Endothelial cell of umbilical vein (primary cell): ENCODE results near the gene CLIC6. TPM values are rescaled to one million over a fixed set of nuclear protein-coding genes. Genes with fewer than 3 reads are reported as not detected.

Source experiments
- BruUV-seq: library from RNA; stranded (reverse); fragments of 400-500 nt; replicated peaks from 2 replicates; lab custom pipeline; 2021; lab: Mats Ljungman, UMichigan
- CTCF ChIA-PET: fragments of 300-600, 350-600 bp; sonication (Branson Sonifier 250); formaldehyde crosslinking; loops from one replicate; lab custom pipeline; 2021; ENCODE audit warnings: antibody characterized with exemption, inconsistent platforms; lab: Charles Lee
- POLR2A ChIA-PET: fragments of 300-600, 350-600 bp; sonication (Branson Sonifier 250); formaldehyde crosslinking; loops from one replicate; lab custom pipeline; 2021; ENCODE audit warnings: antibody characterized with exemption, inconsistent platforms; lab: Charles Lee
- DNase-seq: peaks from one replicate; pipeline ENCODE4 v3.0.0-alpha.2; 2011; ENCODE audit warnings: low read depth, low spot score
- FAIRE-seq: peaks from 2 replicates; lab custom pipeline; 2011; peaks lifted over from hg19 to GRCh38; lab: Jason Lieb, UNC
- H2AFZ ChIP-seq: 2 replicates; pipeline ENCODE4 v1.6.0; 2012; ENCODE audit warnings: low read depth, low read length, control low read depth, inconsistent platforms
- H3K27ac ChIP-seq: 2 replicates; pipeline ENCODE4 v1.5.1; 2011; ENCODE audit warnings: low read depth, mild to moderate bottlenecking, control low read depth, low read length, moderate library complexity; ENCODE audit not compliant: insufficient read depth
- H3K27me3 ChIP-seq, 2 experiments: 2 replicates each; pipeline versions ENCODE4 v1.6.0 to v1.6.1; 2011; ENCODE audit warnings: low read length in 2 of 2, mixed read lengths in 1 of 2; ENCODE audit not compliant: control insufficient read depth in 2 of 2, insufficient read depth in 2 of 2
- H3K36me3 ChIP-seq, 2 experiments: 2 replicates in 1 of 2; 3 replicates in 1 of 2; pipeline ENCODE4 v1.5.1; 2011; ENCODE audit warnings: low read length in 2 of 2, mild to moderate bottlenecking in 1 of 2, moderate library complexity in 1 of 2; ENCODE audit not compliant: control insufficient read depth in 2 of 2, insufficient read depth in 2 of 2; ENCODE audit errors: extremely low read depth in 1 of 2
- H3K4me1 ChIP-seq: 3 replicates; pipeline ENCODE4 v1.5.1; 2011; ENCODE audit warnings: mild to moderate bottlenecking, low read length; ENCODE audit not compliant: control insufficient read depth, insufficient read depth; ENCODE audit errors: extremely low read depth
- H3K4me2 ChIP-seq: 2 replicates; pipeline ENCODE4 v1.6.1; 2011; ENCODE audit warnings: low read length, control low read depth, mixed read lengths; ENCODE audit not compliant: insufficient read depth
- H3K4me3 ChIP-seq, 3 experiments: fragments of 200-600 bp in 1 of 3; sonication (generic), shearing (Covaris generic) in 1 of 3; replicated peaks in 1 of 3; 2 replicates each; pipeline ENCODE4 v1.5.1; 2011 to 2016; ENCODE audit warnings: control low read depth in 3 of 3, low read length in 3 of 3, mild to moderate bottlenecking in 2 of 3, inconsistent platforms in 1 of 3, low read depth in 1 of 3, moderate library complexity in 1 of 3; ENCODE audit not compliant: insufficient read depth in 1 of 3
- H3K79me2 ChIP-seq: 2 replicates; pipeline ENCODE4 v1.6.0; 2012; ENCODE audit warnings: low read length, inconsistent platforms; ENCODE audit not compliant: control insufficient read depth, insufficient read depth
- H3K9ac ChIP-seq: replicated peaks from 2 replicates; pipeline ENCODE3; 2011; ENCODE audit warnings: low read length, control low read depth; ENCODE audit not compliant: insufficient read depth; ENCODE audit errors: extremely low read depth
- H3K9me1 ChIP-seq: replicated peaks from 3 replicates; pipeline ENCODE4 v1.6.0; 2011; ENCODE audit warnings: mild to moderate bottlenecking, low read length; ENCODE audit not compliant: control insufficient read depth, insufficient read depth; ENCODE audit errors: extremely low read depth
- H3K9me3 ChIP-seq: replicated peaks from 2 replicates; pipeline ENCODE4 v1.5.1; 2012; ENCODE audit warnings: low read length, inconsistent platforms; ENCODE audit not compliant: control insufficient read depth, insufficient read depth
- H4K20me1 ChIP-seq: replicated peaks from 2 replicates; pipeline ENCODE3; 2011; ENCODE audit warnings: mild to moderate bottlenecking, low read length; ENCODE audit not compliant: control insufficient read depth, insufficient read depth; ENCODE audit errors: extremely low read depth
- FOS ChIP-seq: IDR thresholded peaks from 2 replicates; pipeline ENCODE4 v1.6.1; 2011; ENCODE audit warnings: mild to moderate bottlenecking, low read length, moderate library complexity, borderline replicate concordance; ENCODE audit not compliant: insufficient read depth
- GATA2 ChIP-seq: IDR thresholded peaks from 2 replicates; pipeline ENCODE4 v1.7.0; 2011; ENCODE audit warnings: low read depth, mild to moderate bottlenecking, moderate library complexity, mixed read lengths, low read length; ENCODE audit not compliant: insufficient read length, insufficient read depth
- JUN ChIP-seq: IDR thresholded peaks from 2 replicates; pipeline ENCODE4 v1.6.1; 2011; ENCODE audit warnings: borderline replicate concordance, low read depth; ENCODE audit not compliant: insufficient read length, insufficient read depth
- POLR2AphosphoS5 ChIP-seq: IDR thresholded peaks from 2 replicates; pipeline ENCODE4 v1.6.1; 2012; ENCODE audit warnings: low read depth, mild to moderate bottlenecking, control low read depth, low read length, moderate library complexity; ENCODE audit not compliant: insufficient read depth
- dilution Hi-C: fragments of 300-500 bp; cut with MboI; formaldehyde crosslinking; loops from one replicate; pipeline ENCODE4 v1.15.0; 2019; ENCODE audit warnings: low sequenced_read_pairs; ENCODE audit not compliant: extremely low pct_ligation_motif_present
- intact Hi-C: fragments of 100-400 bp; cut with micrococcal nuclease; formaldehyde crosslinking; loops from one replicate; pipeline ENCODE4 v1.10.0; 2022
- polyA plus RNA-seq, 4 experiments: library from polyadenylated mRNA; depleted of rRNA in 3 of 4; stranded (reverse) in 3 of 4; unstranded in 1 of 4; fragments of >200 nt; gene quantifications; 2 replicates each; pipeline versions ENCODE4 v1.2.1 to v1.2.3, GENCODE V29; 2011 to 2012; ENCODE audit warnings: missing spikeins in 1 of 4
- total RNA-seq: library from RNA; stranded (reverse); gene quantifications from 2 replicates; pipeline ENCODE4 v1.2.3, GENCODE V29; 2021
- TF ChIP-seq, protein P1 (sequence below): IDR thresholded peaks from 2 replicates; pipeline ENCODE4 v1.6.1; 2011; ENCODE audit not compliant: insufficient read depth, insufficient read length
- TF ChIP-seq, protein P2 (sequence below), 2 donors: IDR thresholded peaks; 1 replicate in 1 of 2; 2 replicates in 1 of 2; pipeline ENCODE4 v1.5.1; 2011; ENCODE audit warnings: low read length in 2 of 2, mild to moderate bottlenecking in 2 of 2, moderate library complexity in 2 of 2, control low read depth in 1 of 2, inconsistent platforms in 1 of 2, low read depth in 1 of 2; ENCODE audit not compliant: insufficient read depth in 1 of 2; ENCODE audit errors: extremely low read depth in 1 of 2

The CLIC6 gene
- total and polyA plus RNA-seq, 2 donors (not counting 3 experiments of a cell fraction or from before 2014, with no cell fraction given): not detected

DNA sequence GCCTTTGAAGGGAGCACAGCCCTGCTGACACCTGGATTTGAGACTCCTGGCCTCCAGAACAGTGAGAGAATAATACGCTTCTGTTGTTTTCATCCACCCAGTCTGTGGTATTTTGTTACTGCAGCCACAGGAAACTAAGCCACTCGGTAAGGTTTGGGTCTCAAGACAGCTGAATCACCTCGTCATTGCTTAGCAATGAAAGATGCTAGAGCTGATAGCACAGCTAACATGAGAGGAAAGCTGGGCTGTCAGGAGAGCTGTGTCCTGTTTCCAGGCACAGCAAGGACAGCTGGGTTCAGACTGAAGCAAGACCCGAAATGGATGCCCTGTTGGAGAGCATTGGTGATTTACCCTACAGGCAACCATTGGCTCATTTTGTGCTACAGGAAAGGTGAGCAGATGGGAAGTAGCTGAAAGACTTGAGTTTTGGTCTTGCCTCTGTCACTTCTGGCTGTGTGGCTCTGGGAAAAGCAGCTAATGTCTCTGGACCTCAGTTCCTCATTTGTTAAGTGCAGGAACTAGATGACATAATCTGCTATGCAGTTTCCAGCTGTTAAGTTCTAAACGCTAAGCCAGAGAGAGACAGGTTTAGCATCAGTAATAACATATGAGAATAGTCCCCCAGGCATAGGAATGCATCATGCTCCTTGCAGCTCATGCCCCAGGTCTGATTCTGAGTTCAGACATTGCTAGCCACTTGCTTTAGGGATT, 58.0 kb downstream of the CLIC6 start:
- Histone ChIP-seq H3K79me2 (no peaks in the 10 kb centered on the region), H3K9me3 (no peaks in the 10 kb centered on the region), H4K20me1 (no peaks in the 10 kb centered on the region), H2AFZ (no peak overlapping the region), H3K4me1 (no peaks in the 10 kb centered on the region), H3K36me3 (no peaks in the 10 kb centered on the region), H3K9ac (no peak overlapping the region), H3K27ac (no peak overlapping the region), H3K4me2 (no peak overlapping the region), H3K27me3 (peaks cover 6 to 20% of the 10 kb centered on the region in 2 experiments), H3K9me1 (no peaks in the 10 kb centered on the region), H3K4me3 (no peak overlapping the region)
- CTCF ChIA-PET: interaction anchor here (0.8 to 2.4 kb wide), 5 partner anchors 19 to 1112 kb away, joined by 3 to 13 read pairs (median 3); no protein-coding TSS in a partner anchor
- dilution Hi-C loops: no loop called here
- no peak for DNase-seq
- POLR2A ChIA-PET: no interaction called here
- no peak for FAIRE-seq
- intact Hi-C loops: no loop called here
- no TSS peak for BruUV-seq
- TF ChIP-seq, protein P1, sequence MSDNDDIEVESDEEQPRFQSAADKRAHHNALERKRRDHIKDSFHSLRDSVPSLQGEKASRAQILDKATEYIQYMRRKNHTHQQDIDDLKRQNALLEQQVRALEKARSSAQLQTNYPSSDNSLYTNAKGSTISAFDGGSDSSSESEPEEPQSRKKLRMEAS: no peak
- TF ChIP-seq JUN (no peak), FOS (no peak), GATA2 (no peak), POLR2AphosphoS5 (no peak)
- TF ChIP-seq, protein P2, sequence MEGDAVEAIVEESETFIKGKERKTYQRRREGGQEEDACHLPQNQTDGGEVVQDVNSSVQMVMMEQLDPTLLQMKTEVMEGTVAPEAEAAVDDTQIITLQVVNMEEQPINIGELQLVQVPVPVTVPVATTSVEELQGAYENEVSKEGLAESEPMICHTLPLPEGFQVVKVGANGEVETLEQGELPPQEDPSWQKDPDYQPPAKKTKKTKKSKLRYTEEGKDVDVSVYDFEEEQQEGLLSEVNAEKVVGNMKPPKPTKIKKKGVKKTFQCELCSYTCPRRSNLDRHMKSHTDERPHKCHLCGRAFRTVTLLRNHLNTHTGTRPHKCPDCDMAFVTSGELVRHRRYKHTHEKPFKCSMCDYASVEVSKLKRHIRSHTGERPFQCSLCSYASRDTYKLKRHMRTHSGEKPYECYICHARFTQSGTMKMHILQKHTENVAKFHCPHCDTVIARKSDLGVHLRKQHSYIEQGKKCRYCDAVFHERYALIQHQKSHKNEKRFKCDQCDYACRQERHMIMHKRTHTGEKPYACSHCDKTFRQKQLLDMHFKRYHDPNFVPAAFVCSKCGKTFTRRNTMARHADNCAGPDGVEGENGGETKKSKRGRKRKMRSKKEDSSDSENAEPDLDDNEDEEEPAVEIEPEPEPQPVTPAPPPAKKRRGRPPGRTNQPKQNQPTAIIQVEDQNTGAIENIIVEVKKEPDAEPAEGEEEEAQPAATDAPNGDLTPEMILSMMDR (IDR thresholded peaks at IDR 0.05; ENCODE audit: extremely low read depth in 1 of 2, insufficient read depth in 1 of 2, low read depth in 1 of 2, low read length in 2 of 2): no peak
